GM23338 (cell line): ENCODE results near the gene HHIPL1. TPM values are rescaled to one million over a fixed set of nuclear protein-coding genes. Genes with fewer than 3 reads are reported as not detected.

Experiments
- CTCF ChIP-seq, 2 experiments: fragments of 200-600 bp in 1 of 2; sonication (generic) in 1 of 2; conservative IDR thresholded peaks; 2 replicates each; pipeline versions ENCODE4 v1.5.1 to v1.6.1; 2016 to 2017; ENCODE audit warnings: antibody characterized with exemption in 2 of 2, low read depth in 2 of 2, mild to moderate bottlenecking in 2 of 2, moderate library complexity in 1 of 2
- ETS1 ChIP-seq: IDR thresholded peaks from 2 replicates; pipeline ENCODE4 v1.6.1; 2016; ENCODE audit warnings: antibody characterized with exemption
- EZH2 ChIP-seq: fragments of 200-600 bp; sonication (generic); IDR thresholded peaks from one replicate; pipeline ENCODE4 v1.8.0; 2017; ENCODE audit warnings: antibody characterized with exemption, mild to moderate bottlenecking, low read depth; ENCODE audit not compliant: unreplicated experiment
- EZH2phosphoT487 ChIP-seq: fragments of 200-600 bp; sonication (generic); IDR thresholded peaks from one replicate; pipeline ENCODE4 v1.8.1; 2018; ENCODE audit warnings: antibody characterized with exemption; ENCODE audit not compliant: unreplicated experiment
- JUNB ChIP-seq: IDR thresholded peaks from one replicate; pipeline ENCODE4 v1.6.1; 2016; ENCODE audit warnings: antibody characterized with exemption; ENCODE audit not compliant: unreplicated experiment
- NANOG ChIP-seq: IDR thresholded peaks from 2 replicates; pipeline ENCODE4 v1.6.1; 2016; ENCODE audit warnings: antibody characterized with exemption, borderline replicate concordance
- POLR2AphosphoS5 ChIP-seq: IDR thresholded peaks from 2 replicates; pipeline ENCODE4 v1.6.1; 2016; ENCODE audit warnings: antibody characterized with exemption, low read depth
- STAT1 ChIP-seq: IDR thresholded peaks from one replicate; pipeline ENCODE4 v1.6.1; 2016; ENCODE audit warnings: antibody characterized with exemption; ENCODE audit not compliant: unreplicated experiment
- ZNF114 ChIP-seq: fragments of 250-450 bp; sonication (Bioruptor Pico); IDR thresholded peaks from 2 replicates; pipeline ENCODE4 v1.5.0; 2020; ENCODE audit warnings: mild to moderate bottlenecking, moderate library complexity
- polyA plus RNA-seq: library from polyadenylated mRNA; unstranded; fragments of >200 nt; fragmentation: Nextera tagmentation; extraction: Ambion mirVana; gene quantifications from 2 replicates; pipeline ENCODE4 v1.2.1, GENCODE V29; 2016
- total RNA-seq: library from RNA; depleted of rRNA; stranded (reverse); fragments of >200 nt; shearing (Covaris generic); gene quantifications from 2 replicates; pipeline ENCODE4 v1.2.3, GENCODE V29; 2014
- TF ChIP-seq, protein P1 (sequence below): fragments of 250-450 bp; sonication (Bioruptor Pico); IDR thresholded peaks from 2 replicates; pipeline ENCODE4 v1.5.0; 2020; ENCODE audit warnings: mild to moderate bottlenecking, moderate library complexity

HHIPL1 gene
- total and polyA plus RNA-seq, 2 experiments from 2014 or later, result 1.9 to 2.0 TPM

GRCh38 chr14:99716850-99717681 is 72.1 kb downstream of the HHIPL1 start (continued):
- TF ChIP-seq, protein P1, sequence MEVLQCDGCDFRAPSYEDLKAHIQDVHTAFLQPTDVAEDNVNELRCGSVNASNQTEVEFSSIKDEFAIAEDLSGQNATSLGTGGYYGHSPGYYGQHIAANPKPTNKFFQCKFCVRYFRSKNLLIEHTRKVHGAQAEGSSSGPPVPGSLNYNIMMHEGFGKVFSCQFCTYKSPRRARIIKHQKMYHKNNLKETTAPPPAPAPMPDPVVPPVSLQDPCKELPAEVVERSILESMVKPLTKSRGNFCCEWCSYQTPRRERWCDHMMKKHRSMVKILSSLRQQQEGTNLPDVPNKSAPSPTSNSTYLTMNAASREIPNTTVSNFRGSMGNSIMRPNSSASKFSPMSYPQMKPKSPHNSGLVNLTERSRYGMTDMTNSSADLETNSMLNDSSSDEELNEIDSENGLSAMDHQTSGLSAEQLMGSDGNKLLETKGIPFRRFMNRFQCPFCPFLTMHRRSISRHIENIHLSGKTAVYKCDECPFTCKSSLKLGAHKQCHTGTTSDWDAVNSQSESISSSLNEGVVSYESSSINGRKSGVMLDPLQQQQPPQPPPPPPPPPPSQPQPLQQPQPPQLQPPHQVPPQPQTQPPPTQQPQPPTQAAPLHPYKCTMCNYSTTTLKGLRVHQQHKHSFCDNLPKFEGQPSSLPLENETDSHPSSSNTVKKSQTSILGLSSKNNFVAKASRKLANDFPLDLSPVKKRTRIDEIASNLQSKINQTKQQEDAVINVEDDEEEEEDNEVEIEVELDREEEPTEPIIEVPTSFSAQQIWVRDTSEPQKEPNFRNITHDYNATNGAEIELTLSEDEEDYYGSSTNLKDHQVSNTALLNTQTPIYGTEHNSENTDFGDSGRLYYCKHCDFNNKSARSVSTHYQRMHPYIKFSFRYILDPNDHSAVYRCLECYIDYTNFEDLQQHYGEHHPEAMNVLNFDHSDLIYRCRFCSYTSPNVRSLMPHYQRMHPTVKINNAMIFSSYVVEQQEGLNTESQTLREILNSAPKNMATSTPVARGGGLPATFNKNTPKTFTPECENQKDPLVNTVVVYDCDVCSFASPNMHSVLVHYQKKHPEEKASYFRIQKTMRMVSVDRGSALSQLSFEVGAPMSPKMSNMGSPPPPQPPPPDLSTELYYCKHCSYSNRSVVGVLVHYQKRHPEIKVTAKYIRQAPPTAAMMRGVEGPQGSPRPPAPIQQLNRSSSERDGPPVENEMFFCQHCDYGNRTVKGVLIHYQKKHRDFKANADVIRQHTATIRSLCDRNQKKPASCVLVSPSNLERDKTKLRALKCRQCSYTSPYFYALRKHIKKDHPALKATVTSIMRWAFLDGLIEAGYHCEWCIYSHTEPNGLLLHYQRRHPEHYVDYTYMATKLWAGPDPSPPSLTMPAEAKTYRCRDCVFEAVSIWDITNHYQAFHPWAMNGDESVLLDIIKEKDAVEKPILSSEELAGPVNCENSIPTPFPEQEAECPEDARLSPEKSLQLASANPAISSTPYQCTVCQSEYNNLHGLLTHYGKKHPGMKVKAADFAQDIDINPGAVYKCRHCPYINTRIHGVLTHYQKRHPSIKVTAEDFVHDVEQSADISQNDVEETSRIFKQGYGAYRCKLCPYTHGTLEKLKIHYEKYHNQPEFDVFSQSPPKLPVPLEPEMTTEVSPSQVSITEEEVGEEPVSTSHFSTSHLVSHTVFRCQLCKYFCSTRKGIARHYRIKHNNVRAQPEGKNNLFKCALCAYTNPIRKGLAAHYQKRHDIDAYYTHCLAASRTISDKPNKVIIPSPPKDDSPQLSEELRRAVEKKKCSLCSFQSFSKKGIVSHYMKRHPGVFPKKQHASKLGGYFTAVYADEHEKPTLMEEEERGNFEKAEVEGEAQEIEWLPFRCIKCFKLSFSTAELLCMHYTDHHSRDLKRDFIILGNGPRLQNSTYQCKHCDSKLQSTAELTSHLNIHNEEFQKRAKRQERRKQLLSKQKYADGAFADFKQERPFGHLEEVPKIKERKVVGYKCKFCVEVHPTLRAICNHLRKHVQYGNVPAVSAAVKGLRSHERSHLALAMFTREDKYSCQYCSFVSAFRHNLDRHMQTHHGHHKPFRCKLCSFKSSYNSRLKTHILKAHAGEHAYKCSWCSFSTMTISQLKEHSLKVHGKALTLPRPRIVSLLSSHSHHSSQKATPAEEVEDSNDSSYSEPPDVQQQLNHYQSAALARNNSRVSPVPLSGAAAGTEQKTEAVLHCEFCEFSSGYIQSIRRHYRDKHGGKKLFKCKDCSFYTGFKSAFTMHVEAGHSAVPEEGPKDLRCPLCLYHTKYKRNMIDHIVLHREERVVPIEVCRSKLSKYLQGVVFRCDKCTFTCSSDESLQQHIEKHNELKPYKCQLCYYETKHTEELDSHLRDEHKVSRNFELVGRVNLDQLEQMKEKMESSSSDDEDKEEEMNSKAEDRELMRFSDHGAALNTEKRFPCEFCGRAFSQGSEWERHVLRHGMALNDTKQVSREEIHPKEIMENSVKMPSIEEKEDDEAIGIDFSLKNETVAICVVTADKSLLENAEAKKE, result no peak
- TF ChIP-seq NANOG, result no peak
- TF ChIP-seq ETS1, result no peak
- TF ChIP-seq EZH2phosphoT487, result no peak
- no peak for TF ChIP-seq STAT1
- TF ChIP-seq ZNF114 (CRISPR knock-in tag), result no peak
- no peak for TF ChIP-seq JUNB
- no peak for TF ChIP-seq POLR2AphosphoS5
- TF ChIP-seq EZH2, result no peak
- TF ChIP-seq CTCF (conservative IDR thresholded peaks at IDR 0.05; ENCODE audit: low read depth in 2 of 2), result no peak
